Adipocyte (in vitro differentiated cells): ENCODE results near the gene GALNT3.
A peak's percentile ranks its signal among the peaks of the same experiment; 100 is the strongest.

Experiments used
- DNase-seq: peaks from one replicate; pipeline ENCODE4 v3.0.0-alpha.2; 2015; ENCODE audit warnings: low read depth
- H3K27me3 ChIP-seq: replicated peaks from 2 replicates; pipeline ENCODE4 v1.7.0; 2013; ENCODE audit warnings: mild to moderate bottlenecking, low read length, moderate library complexity; ENCODE audit not compliant: control insufficient read depth, insufficient read depth
- H3K36me3 ChIP-seq: 2 replicates; pipeline ENCODE4 v1.7.0; 2013; ENCODE audit warnings: low read length, mild to moderate bottlenecking, moderate library complexity; ENCODE audit not compliant: control insufficient read depth, insufficient read depth, severe bottlenecking
- H3K4me1 ChIP-seq: 2 replicates; pipeline ENCODE4 v1.7.0; 2013; ENCODE audit warnings: mild to moderate bottlenecking, low read length, moderate library complexity; ENCODE audit not compliant: control insufficient read depth, insufficient read depth
- H3K4me3 ChIP-seq: 2 replicates; pipeline ENCODE4 v1.7.0; 2013; ENCODE audit warnings: mild to moderate bottlenecking, low read length, moderate library complexity
- H3K9ac ChIP-seq: 2 replicates; pipeline ENCODE4 v1.7.0; 2013; ENCODE audit warnings: mild to moderate bottlenecking, low read length, moderate library complexity
- H3K9me3 ChIP-seq: 2 replicates; pipeline ENCODE4 v1.7.0; 2013; ENCODE audit warnings: mild to moderate bottlenecking, low read length, moderate library complexity; ENCODE audit not compliant: control insufficient read depth

Gene GALNT3

GRCh38 chr2:165718610-165719210 is 75.3 kb downstream of the GALNT3 start:
- Histone ChIP-seq H3K36me3 (no peaks in the 10 kb centered on the region), H3K4me3 (no peak overlapping the region), H3K27me3 (no peaks in the 10 kb centered on the region), H3K9me3 (no peaks in the 10 kb centered on the region), H3K4me1 (peaks cover 22% of the 10 kb centered on the region), H3K9ac (no peak overlapping the region)
- no peak for DNase-seq

- Histone ChIP-seq H3K9ac (no peak overlapping the region), H3K4me1 (peaks cover 11% of the 10 kb centered on the region), H3K36me3 (no peaks in the 10 kb centered on the region), H3K9me3 (no peaks in the 10 kb centered on the region), H3K4me3 (no peak overlapping the region), H3K27me3 (no peaks in the 10 kb centered on the region)
- DNase-seq, result no peak
Measured at GRCh38 chr2:165716091-165716490, 78.0 kb downstream of the GALNT3 start.

- H3K9me3 ChIP-seq, result no peaks in the 10 kb centered on the region
- no peak overlapping the region for H3K4me3 ChIP-seq
- no peak for DNase-seq
- H3K27me3 ChIP-seq, result no peaks in the 10 kb centered on the region
- no peak overlapping the region for H3K9ac ChIP-seq
- no peaks in the 10 kb centered on the region for H3K4me1 ChIP-seq
- H3K36me3 ChIP-seq, result no peaks in the 10 kb centered on the region
Measured at GRCh38 chr2:165706960-165707487, 87.0 kb downstream of the GALNT3 start.

DNA sequence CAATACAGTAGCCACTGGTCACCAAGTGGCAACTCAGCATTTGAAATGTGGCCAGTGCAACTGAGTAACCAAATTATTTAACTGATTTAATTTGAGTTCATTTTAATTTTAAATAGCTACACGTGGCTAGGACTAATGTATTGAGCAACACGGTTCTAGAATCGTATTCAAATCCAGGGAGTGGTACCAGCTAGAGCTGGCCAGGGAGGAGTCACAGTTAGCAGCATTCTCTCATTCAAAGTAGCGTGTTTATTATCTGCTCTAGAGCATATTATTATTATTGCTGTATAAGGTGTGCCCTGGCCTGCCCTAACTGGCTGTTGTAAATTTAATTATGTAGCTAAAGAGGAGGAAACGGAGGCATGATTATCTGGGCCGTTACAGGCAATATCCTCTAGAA is 92.9 kb downstream of the GALNT3 start:
- Histone ChIP-seq H3K9me3 (no peaks in the 10 kb centered on the region), H3K36me3 (no peaks in the 10 kb centered on the region), H3K4me1 (peaks cover 7% of the 10 kb centered on the region), H3K27me3 (no peaks in the 10 kb centered on the region), H3K9ac (no peak overlapping the region), H3K4me3 (no peak overlapping the region)
- no peak for DNase-seq

DNA sequence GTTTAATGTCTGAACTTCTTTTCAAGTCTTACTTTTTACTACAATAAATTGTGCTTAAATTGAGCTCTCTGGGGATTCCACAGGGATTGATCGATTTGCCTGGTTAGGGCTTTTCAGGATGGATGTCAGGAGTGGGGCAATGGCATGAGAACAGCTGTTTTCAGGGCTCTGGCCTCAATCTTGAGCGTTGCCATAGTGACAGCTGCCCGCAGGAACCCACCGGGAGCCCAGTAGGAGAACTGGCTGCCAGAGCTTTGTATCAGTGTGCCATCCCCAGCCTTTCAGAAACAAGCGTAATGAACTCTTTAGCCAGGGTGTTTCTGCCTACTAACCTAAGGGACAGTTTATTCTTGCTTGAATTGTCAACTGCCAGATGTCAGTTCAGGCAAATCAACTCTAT is 93.5 kb downstream of the GALNT3 start:
- H3K9me3 ChIP-seq, result no peaks in the 10 kb centered on the region
- H3K4me1 ChIP-seq, result peaks cover 7% of the 10 kb centered on the region
- H3K36me3 ChIP-seq, result no peaks in the 10 kb centered on the region
- H3K4me3 ChIP-seq, result no peak overlapping the region
- no peaks in the 10 kb centered on the region for H3K27me3 ChIP-seq
- DNase-seq, result no peak
- no peak overlapping the region for H3K9ac ChIP-seq

DNA sequence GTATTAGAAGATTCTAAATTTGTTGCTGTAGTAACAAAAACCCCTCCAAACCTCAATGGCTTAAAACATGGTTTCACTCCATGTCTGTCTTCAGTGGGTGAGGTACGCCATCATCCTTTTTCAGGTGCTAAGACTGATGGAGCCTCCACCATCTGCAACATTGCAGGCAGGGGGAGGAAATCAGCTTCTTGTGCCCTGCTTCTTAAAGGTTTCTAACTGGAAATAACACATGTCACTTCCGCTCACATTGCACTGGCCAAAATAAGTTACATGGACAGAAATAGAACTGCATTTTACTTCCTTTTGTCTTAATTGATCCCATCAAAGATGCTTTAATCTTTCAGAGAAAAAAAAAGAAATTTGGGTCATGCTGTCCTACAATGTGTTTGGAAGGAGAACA is 94.1 kb downstream of the GALNT3 start:
- no peaks in the 10 kb centered on the region for H3K9me3 ChIP-seq
- no peak for DNase-seq
- H3K36me3 ChIP-seq, result no peaks in the 10 kb centered on the region
- no peaks in the 10 kb centered on the region for H3K27me3 ChIP-seq
- no peak overlapping the region for H3K9ac ChIP-seq
- no peak overlapping the region for H3K4me3 ChIP-seq
- peaks cover 7% of the 10 kb centered on the region for H3K4me1 ChIP-seq

- Histone ChIP-seq H3K36me3 (no peaks in the 10 kb centered on the region), H3K9me3 (no peaks in the 10 kb centered on the region), H3K9ac (no peak overlapping the region), H3K4me1 (peaks cover 7% of the 10 kb centered on the region), H3K27me3 (no peaks in the 10 kb centered on the region), H3K4me3 (no peak overlapping the region)
- DNase-seq, result peak; percentile 82
Measured at GRCh38 chr2:165698444-165698884, 95.6 kb downstream of the GALNT3 start.

GRCh38 chr2:165697748-165698443 is 96.2 kb downstream of the GALNT3 start:
- H3K27me3 ChIP-seq, result no peaks in the 10 kb centered on the region
- DNase-seq, result no peak
- peaks cover 7% of the 10 kb centered on the region for H3K4me1 ChIP-seq
- no peak overlapping the region for H3K4me3 ChIP-seq
- no peaks in the 10 kb centered on the region for H3K9me3 ChIP-seq
- no peaks in the 10 kb centered on the region for H3K36me3 ChIP-seq
- H3K9ac ChIP-seq, result no peak overlapping the region
